B cell (primary cell): Measurements from ENCODE around the gene ALOX12. TPM values are rescaled to one million over a fixed set of nuclear protein-coding genes. Genes with fewer than 3 reads are reported as not detected.

Experiments
- ATAC-seq: fragments of 200-7000 bp; cut with Tn5 transposase; one replicate; pipeline ENCODE4 v1.10.0; 2021; ENCODE audit warnings: low read depth, mild to moderate bottlenecking, moderate number of reproducible peaks, moderate library complexity
- CTCF ChIA-PET: fragments of 350-600 bp; sonication (Branson Sonifier 250); formaldehyde crosslinking; loops from one replicate; lab custom pipeline; 2021; ENCODE audit warnings: antibody characterized with exemption, inconsistent platforms; lab: Charles Lee
- POLR2A ChIA-PET: fragments of 350-600 bp; sonication (Branson Sonifier 250); formaldehyde crosslinking; loops from one replicate; lab custom pipeline; 2021; ENCODE audit warnings: antibody characterized with exemption; lab: Charles Lee
- DNase-seq: peaks from one replicate; pipeline ENCODE4 v3.0.0; 2013
- H2AFZ ChIP-seq: 2 replicates; pipeline ENCODE4 v1.6.1; 2012; ENCODE audit warnings: mild to moderate bottlenecking, low read depth, low read length; ENCODE audit not compliant: insufficient read depth, poor library complexity, severe bottlenecking
- H3K27ac ChIP-seq, 2 donors: 1 replicate in 1 of 2; 2 replicates in 1 of 2; pipeline ENCODE4 v1.5.1; 2012 to 2013; ENCODE audit warnings: low read length in 2 of 2, mild to moderate bottlenecking in 2 of 2, moderate library complexity in 1 of 2
- H3K27me3 ChIP-seq, 4 experiments: fragments of 200-600 bp in 1 of 4; sonication (generic) in 1 of 4; replicated peaks in 1 of 4; 1 replicate in 2 of 4; 2 replicates in 2 of 4; pipeline versions ENCODE4 v1.6.1 to v1.7.0; 2013 to 2016; ENCODE audit warnings: low read length in 3 of 4, mild to moderate bottlenecking in 2 of 4, mixed read lengths in 1 of 4, moderate library complexity in 1 of 4; ENCODE audit not compliant: insufficient read depth in 4 of 4, control insufficient read depth in 3 of 4; ENCODE audit errors: control extremely low read depth in 1 of 4
- H3K36me3 ChIP-seq, 2 experiments: replicated peaks in 1 of 2; 1 replicate in 1 of 2; 2 replicates in 1 of 2; pipeline versions ENCODE4 v1.6.1 to v1.7.1; 2013; ENCODE audit warnings: low read length in 1 of 2; ENCODE audit not compliant: insufficient read depth in 2 of 2, control insufficient read depth in 1 of 2; ENCODE audit errors: control extremely low read depth in 1 of 2, extremely low read depth in 1 of 2
- H3K4me1 ChIP-seq, 2 donors: fragments of 200-600 bp in 1 of 2; sonication (generic) in 1 of 2; 1 replicate in 1 of 2; 2 replicates in 1 of 2; pipeline versions ENCODE4 v1.5.1 to v1.6.1; 2013 to 2017; ENCODE audit warnings: low read length in 2 of 2; ENCODE audit not compliant: control insufficient read depth in 2 of 2, insufficient read depth in 2 of 2
- H3K4me2 ChIP-seq: replicated peaks from 2 replicates; pipeline ENCODE3; 2012; ENCODE audit warnings: mild to moderate bottlenecking, low read depth, low read length; ENCODE audit not compliant: poor library complexity, severe bottlenecking
- H3K4me3 ChIP-seq, 5 experiments: fragments of 200-600 bp in 1 of 5; sonication (generic) in 1 of 5; 1 replicate in 3 of 5; 2 replicates in 2 of 5; pipeline versions ENCODE4 v1.5.1 to v1.7.0; 2011 to 2016; ENCODE audit warnings: low read length in 4 of 5, mild to moderate bottlenecking in 4 of 5, low read depth in 2 of 5, control low read depth in 1 of 5, moderate library complexity in 1 of 5; ENCODE audit not compliant: insufficient read depth in 1 of 5; ENCODE audit errors: control extremely low read depth in 1 of 5, extremely low read depth in 1 of 5
- H3K79me2 ChIP-seq: fragments of 200-600 bp; sonication (generic); one replicate; pipeline ENCODE4 v1.6.0; 2016; ENCODE audit warnings: low read length; ENCODE audit not compliant: control insufficient read depth, insufficient read depth
- H3K9ac ChIP-seq: fragments of 200-600 bp; sonication (generic); 2 replicates; pipeline ENCODE4 v1.6.1; 2017; ENCODE audit warnings: mild to moderate bottlenecking, low read length, moderate library complexity
- H3K9me3 ChIP-seq, 3 donors: one replicate each; pipeline versions ENCODE4 v1.6.1 to v1.7.1; 2013; ENCODE audit warnings: low read length in 2 of 3; ENCODE audit not compliant: control insufficient read depth in 2 of 3, insufficient read depth in 1 of 3; ENCODE audit errors: control extremely low read depth in 1 of 3
- H4K20me1 ChIP-seq: 2 replicates; pipeline ENCODE4 v1.6.0; 2012; ENCODE audit warnings: mild to moderate bottlenecking, low read length; ENCODE audit not compliant: insufficient read depth, control insufficient read depth, poor library complexity, severe bottlenecking
- H3K27ac Mint-ChIP-seq: one replicate; pipeline ENCODE4 v1.8.0; 2021; ENCODE audit warnings: mixed read lengths
- H3K27me3 Mint-ChIP-seq: one replicate; pipeline ENCODE4 v1.8.0; 2021; ENCODE audit warnings: mixed read lengths
- H3K4me1 Mint-ChIP-seq: one replicate; pipeline ENCODE4 v1.8.0; 2021; ENCODE audit warnings: mixed read lengths
- H3K4me3 Mint-ChIP-seq: one replicate; pipeline ENCODE4 v1.8.0; 2021; ENCODE audit warnings: mixed read lengths
- H3K9me3 Mint-ChIP-seq: one replicate; pipeline ENCODE4 v1.8.0; 2022; ENCODE audit warnings: mixed read lengths; ENCODE audit not compliant: insufficient read depth
- CTCF ChIP-seq: fragments of 200-600 bp; IDR thresholded peaks from one replicate; pipeline ENCODE4 v1.8.0; 2022; ENCODE audit warnings: antibody characterized with exemption, mild to moderate bottlenecking
- EZH2 ChIP-seq: IDR thresholded peaks from 2 replicates; pipeline ENCODE4 v1.6.1; 2012; ENCODE audit warnings: borderline replicate concordance, low read depth, mild to moderate bottlenecking, moderate library complexity, low read length; ENCODE audit not compliant: insufficient read depth, poor library complexity, severe bottlenecking
- WGBS: methylation state at CpG from one replicate; pipeline ENCODE4 v1.1.5; 2013; ENCODE audit warnings: missing lambda C conversion rate; ENCODE audit not compliant: insufficient coverage; 5-methylcytosine and 5-hydroxymethylcytosine counted together
- intact Hi-C: fragments of 100-400 bp; cut with micrococcal nuclease; formaldehyde crosslinking; loops from one replicate; pipeline ENCODE4 v1.10.0; 2022
- polyA plus RNA-seq: library from polyadenylated mRNA; depleted of rRNA; stranded (reverse); fragments of >200 nt; gene quantifications from 2 replicates; pipeline ENCODE4 v1.2.3, GENCODE V29; 2012
- total RNA-seq, 2 donors: library from RNA; stranded (reverse); fragments of 120-200 nt in 1 of 2; gene quantifications; 1 replicate in 1 of 2; 2 replicates in 1 of 2; pipeline versions ENCODE4 v1.2.3 to v1.2.4, GENCODE V29; 2013 to 2022

ALOX12 gene
- total and polyA plus RNA-seq, 2 donors (not counting 1 experiment from before 2014, with no cell fraction given): 0.07 TPM; not detected in 1

DNA sequence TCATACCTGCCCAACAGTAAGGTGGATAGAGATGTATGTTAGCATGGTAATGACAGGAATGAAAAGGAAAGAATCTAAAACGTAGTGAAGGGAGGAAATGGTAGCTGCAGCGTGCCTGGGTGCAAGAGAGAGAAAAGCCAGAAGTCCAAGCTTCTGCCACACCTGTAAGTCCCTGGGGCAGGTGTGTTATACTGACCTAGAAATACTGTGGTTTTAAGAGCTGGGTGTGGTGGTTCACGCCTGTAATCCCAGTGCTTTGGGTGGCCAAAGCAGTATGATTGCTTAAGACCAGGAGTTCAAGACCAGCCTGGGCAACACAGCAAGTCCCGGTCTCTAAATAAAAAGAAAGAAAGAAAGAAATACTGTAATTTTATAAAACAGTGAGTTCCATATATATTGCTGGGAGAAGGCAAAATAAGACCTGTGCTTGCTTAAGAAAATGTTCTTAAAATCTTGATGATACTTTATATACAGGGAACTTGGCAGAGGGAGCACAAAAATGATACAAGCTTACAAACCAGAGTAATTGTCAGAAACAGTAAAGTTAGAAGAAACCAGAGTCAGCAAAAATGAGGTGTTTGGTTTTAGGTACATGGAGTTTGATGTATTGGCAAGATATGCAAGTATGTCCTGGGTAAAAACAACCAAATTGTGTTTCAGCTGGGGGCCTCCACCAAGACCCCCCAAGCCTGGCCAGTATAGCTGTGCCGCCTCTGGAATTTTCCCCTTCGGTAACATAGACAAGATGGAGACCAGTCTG lies 6.6 kb downstream of the ALOX12 start:
- ChIA-PET POLR2A (no interaction called here), CTCF (interaction anchor here (0.8 to 6.9 kb wide), 9 partner anchors 17 to 529 kb away, joined by 3 to 147 read pairs (median 6); no protein-coding TSS in a partner anchor)
- H3K4me1 Mint-ChIP-seq: peaks cover 17% of the 10 kb centered on the region
- H3K27me3 Mint-ChIP-seq: no peaks in the 10 kb centered on the region
- no peak for ATAC-seq
- H3K36me3 ChIP-seq: peaks cover 11 to 68% of the 10 kb centered on the region in 2 experiments
- H3K27me3 ChIP-seq: no peaks in the 10 kb centered on the region
- 92% methylated on average over 2 of the region's 6 CpGs for WGBS
- peaks cover 36% of the 10 kb centered on the region for H3K79me2 ChIP-seq
- H3K4me3 Mint-ChIP-seq: no peak overlapping the region
- H3K4me3 ChIP-seq: no peak overlapping the region
- no peak overlapping the region for H2AFZ ChIP-seq
- TF ChIP-seq CTCF (no peak), EZH2 (no peak)
- H3K9ac ChIP-seq: no peak overlapping the region
- peaks cover 0 to 4% of the 10 kb centered on the region in 2 donors for H3K4me1 ChIP-seq
- no peak overlapping the region for H3K27ac Mint-ChIP-seq
- H4K20me1 ChIP-seq: peaks cover 65% of the 10 kb centered on the region
- no peak overlapping the region for H3K27ac ChIP-seq
- intact Hi-C loops: no loop called here
- H3K4me2 ChIP-seq: no peak overlapping the region
- H3K9me3 Mint-ChIP-seq: no peaks in the 10 kb centered on the region
- H3K9me3 ChIP-seq: no peaks in the 10 kb centered on the region
- no peak for DNase-seq

DNA sequence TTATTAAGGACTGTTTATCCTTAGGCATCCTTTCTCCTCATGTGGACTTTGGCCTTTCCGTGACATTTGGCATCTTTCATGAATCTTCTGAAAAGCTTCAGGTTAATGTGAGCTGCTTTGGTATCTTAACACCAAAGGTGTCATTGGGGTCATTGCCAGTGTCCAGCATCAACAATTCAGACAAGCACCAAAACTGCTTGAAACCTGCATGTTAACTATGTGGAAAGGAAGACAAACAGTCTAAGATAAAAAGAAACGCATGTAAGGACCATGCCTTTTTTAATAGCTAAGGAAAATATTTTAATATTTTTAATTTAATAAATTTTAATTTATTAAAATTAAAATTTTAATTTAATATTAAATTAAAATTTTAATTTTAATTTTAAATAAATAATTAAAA lies 7.9 kb downstream of the ALOX12 start:
- no peak for ATAC-seq
- CTCF ChIA-PET: interaction anchor here (0.5 to 6.9 kb wide), 27 partner anchors 9 to 660 kb away, joined by 3 to 147 read pairs (median 6); partner anchors contain the start of genes RNASEK and TEKT1
- POLR2A ChIA-PET: interaction anchor here (1.2 kb wide), 1 partner anchor 32 kb away, joined by 3 read pairs; the partner anchor contains the start of gene SLC16A13
- Histone ChIP-seq H3K4me1 (peaks cover 0 to 4% of the 10 kb centered on the region in 2 donors), H3K9ac (no peak overlapping the region), H3K27ac (no peak overlapping the region), H3K27me3 (no peaks in the 10 kb centered on the region), H3K79me2 (peaks cover 43% of the 10 kb centered on the region), H3K4me3 (no peak overlapping the region), H2AFZ (no peak overlapping the region), H3K36me3 (peaks cover 10 to 60% of the 10 kb centered on the region in 2 experiments), H3K9me3 (no peaks in the 10 kb centered on the region), H4K20me1 (peaks cover 63% of the 10 kb centered on the region), H3K4me2 (no peak overlapping the region)
- TF ChIP-seq EZH2: no peak
- DNase-seq: no peak
- intact Hi-C loops: loop anchor here (1.0 to 2.0 kb wide), 4 partner anchors 9 to 161 kb away; partner anchors contain the start of gene RNASEK
- Mint-ChIP-seq H3K27ac (no peak overlapping the region), H3K27me3 (no peaks in the 10 kb centered on the region), H3K4me1 (peaks cover 20% of the 10 kb centered on the region), H3K9me3 (no peaks in the 10 kb centered on the region), H3K4me3 (no peak overlapping the region)
- no CpG with 5 or more reads among the region's 2 CpGs for WGBS
